Heart left ventricle (tissue), 13 donors: ENCODE data around the gene LCN9.

Source experiments
- CTCF ChIP-seq, 12 donors: fragments of 200-600 bp; sonication (generic) in 4 of 12; IDR thresholded peaks; one replicate each; pipeline versions ENCODE4 v1.5.0 to v1.8.0; 2018 to 2022; ENCODE audit warnings: antibody characterized with exemption in 12 of 12, mild to moderate bottlenecking in 5 of 12
- POLR2A ChIP-seq, 2 donors: fragments of 450-650 bp; IDR thresholded peaks; one replicate each; pipeline ENCODE4 v1.6.1; 2017; ENCODE audit warnings: antibody characterized with exemption in 2 of 2, mild to moderate bottlenecking in 2 of 2, moderate library complexity in 2 of 2
- donor health status: ischemic (EF 13 %, LVEDD 7.1; RV severe dilation, severe dysfunction).
- donor health status: DM: no; HTN: yes; CAD: no.
- donor health status: DM: no; HTN: no; CAD: no.
- donor health status: ischemic (EF 25% LVEDD 6.9; RV normal size, moderate dysfunction).
- donor health status: ischemic (EF 25% LVEDD 5.7; RV mildly dilated, moderate dysfunction).
- donor health status: ischemic (EF 35%, LVEDD 5.7; RV mildly dilated, moderate dysfunction).
- donor health status: nonischemic (EF 11% LVEDD 7.7; RV severe dilation, severe dysfunction).
- donor health status: DM: yes; HTN: yes; CAD: no.
- donor health status: PGD.
- donor health status: ischemic (EF 29% LVEDD 5.4; RV normal size, mild dysfunction).
- donor health status: nonischemic (EF 23%, LVEDD 6.1; RV moderate dilation, normal function).

DNA sequence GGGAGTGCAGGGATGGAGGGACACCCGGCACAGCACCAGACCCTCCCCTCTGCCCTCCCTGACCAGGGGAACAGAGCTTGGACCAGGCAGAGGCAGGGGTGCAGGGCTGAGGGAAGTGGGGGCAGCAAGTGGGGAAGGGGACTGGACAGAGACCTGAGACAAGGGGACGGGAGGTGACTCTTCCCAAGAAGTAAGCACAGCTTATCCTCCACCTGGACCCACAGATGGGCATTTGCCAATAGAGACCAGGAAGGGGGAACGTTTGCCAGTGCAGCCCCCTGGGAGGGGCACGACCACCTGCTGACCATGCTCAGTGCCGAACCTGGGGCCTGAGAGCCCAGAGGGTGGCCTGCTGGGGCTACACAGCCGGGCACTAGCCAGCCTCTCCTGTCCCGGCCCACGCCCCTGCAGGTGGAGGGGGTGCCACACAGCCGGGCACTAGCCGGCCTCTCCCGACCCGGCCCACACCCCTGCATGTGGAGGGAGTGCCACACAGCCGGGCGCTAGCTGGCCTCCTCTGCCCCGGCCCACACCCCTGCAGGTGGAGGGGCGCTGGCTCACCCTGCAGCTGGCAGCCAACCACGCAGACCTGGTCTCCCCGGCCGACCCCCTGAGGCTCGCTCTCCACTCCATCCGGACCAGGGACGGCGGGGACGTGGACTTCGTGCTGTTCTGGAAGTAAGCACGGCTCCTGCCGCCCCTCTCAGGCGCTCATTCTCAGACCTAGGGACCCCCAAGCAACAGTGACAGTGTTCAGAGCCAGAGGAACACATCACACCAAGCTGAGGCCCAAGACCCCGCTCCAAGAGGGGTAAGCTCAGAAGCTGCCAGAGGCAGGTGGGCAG lies 48.1 kb upstream of the LCN9 start:
- TF ChIP-seq CTCF (IDR thresholded peaks at IDR 0.05) (no peak), POLR2A (IDR thresholded peaks at IDR 0.05) (no peak)
